ENCODE data around the gene TNS1. TPM values are rescaled to one million over a fixed set of nuclear protein-coding genes. Genes with fewer than 3 reads are reported as not detected.
A peak's percentile ranks its signal among the peaks of the same experiment; 100 is the strongest.

Gene TNS1
- total RNA-seq, 1 experiment from 2014 or later, result not detected

- DNase-seq (ENCODE audit: extremely low read depth, low read depth), result no peak
Measured at GRCh38 chr2:218002143-218002844, 501 bp downstream of the TNS1 start.

DNA sequence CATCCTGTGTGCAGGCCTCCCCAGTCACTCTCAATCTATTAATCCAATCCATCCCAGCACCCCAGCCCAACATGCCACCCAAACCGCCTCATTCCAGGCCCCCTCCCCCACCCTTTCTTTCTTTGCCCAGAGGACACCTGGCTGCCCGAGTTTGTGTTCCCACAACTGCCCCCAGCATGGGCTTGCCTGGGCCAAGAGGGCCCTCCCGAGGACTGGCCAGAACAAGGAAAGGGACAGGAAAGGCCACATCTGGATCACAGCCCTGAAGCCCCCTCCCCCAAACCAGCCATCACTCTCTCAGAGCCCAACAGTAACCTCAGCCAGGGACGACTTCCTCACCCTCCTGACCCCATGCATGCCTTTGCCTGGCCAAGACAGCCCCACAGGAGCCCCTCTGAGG lies 1.2 kb downstream of the TNS1 start:
- DNase-seq (ENCODE audit: extremely low read depth, low read depth), result no peak

DNA sequence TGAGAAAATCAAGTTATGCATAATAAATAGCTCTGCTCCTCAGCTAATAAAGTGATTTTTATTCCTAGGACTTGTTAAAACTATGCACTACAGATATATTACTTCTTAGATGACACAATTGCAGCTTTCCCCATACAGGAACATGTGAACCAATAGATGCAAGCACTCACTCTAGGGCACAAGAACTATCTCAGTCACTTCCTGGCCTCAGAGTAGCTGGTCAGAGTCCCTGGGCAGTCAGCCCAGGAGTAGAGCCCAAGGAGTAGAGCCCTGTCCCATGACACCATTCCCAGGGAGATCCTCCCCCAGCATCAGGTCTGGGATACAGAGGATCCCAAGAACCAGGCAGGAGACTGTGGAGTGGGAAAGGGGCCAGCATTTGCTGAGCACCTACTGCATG lies 2.7 kb downstream of the TNS1 start:
- DNase-seq (ENCODE audit: extremely low read depth, low read depth), result no peak

DNA sequence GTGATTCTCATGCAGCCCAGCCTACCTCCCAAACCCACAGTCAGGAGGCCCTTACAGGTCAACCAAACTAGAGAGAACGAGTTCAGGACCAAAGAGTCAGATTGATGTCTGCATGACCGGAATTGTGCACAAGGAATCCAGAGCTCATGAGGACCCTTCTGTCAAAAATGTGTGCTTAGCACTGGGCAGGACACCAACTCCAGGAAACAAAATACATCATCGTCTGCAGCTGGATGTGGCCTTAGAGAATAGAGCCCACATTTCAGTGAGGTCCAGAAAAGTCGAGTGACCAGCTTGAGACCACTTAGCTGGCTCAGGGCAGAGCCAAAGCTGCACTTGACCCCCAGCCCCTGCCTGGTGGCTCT lies 3.2 kb downstream of the TNS1 start:
- DNase-seq (ENCODE audit: extremely low read depth, low read depth), result no peak

DNA sequence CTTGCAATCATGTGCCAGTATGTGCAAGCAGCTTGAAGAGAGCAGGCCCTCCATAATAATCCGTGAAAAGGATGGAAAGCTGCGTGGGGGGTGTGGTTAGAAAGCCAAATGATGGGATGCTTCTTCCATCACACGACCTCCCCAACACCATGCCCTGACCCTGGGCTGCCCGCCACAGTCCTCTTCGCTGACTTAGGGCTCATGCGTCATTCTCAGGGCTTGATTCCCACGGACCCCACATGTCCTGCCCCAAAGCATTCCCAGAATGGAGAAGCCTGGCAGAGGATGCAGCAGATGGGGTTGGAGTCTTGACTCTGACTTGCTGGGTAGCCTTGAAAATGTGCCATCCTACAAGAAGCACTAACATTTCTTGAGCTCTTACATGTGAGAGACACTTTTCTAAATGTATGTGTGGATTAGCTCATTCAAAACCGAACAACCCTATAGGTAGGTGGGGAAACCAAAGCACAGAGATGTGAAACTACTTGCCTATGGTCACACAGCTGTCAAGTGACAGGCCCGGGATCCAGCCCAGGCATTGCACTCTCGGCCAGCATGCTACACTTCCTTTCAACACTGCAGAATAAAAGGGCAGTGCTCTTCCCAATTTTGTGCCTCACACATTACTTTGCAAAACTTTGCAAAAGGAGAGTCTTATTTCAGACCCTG lies 3.7 kb downstream of the TNS1 start:
- DNase-seq (ENCODE audit: extremely low read depth, low read depth), result no peak

GRCh38 chr2:217997510-217997909 lies 5.3 kb downstream of the TNS1 start:
- DNase-seq (ENCODE audit: extremely low read depth, low read depth), result no peak

DNA sequence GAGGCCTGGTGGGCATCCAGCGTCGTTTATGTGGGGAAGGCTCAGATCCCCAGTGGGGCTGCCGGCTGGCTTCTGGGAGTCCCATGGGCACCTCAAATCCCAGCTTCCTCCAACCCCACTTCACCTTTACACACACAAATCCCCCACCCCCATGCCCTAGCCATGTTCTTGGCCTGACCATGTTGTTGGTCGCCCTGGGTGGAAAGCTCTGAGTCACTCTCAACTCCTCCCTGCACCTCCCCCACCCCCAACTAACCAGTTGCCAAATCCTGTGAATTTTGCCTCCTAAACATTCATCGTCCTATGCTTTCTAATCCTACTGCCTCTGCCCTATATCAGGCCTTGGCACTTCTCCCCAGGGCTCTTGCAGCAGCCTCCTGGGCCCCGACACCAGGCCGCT lies 6.4 kb downstream of the TNS1 start:
- no peak for DNase-seq (ENCODE audit: extremely low read depth, low read depth)

DNA sequence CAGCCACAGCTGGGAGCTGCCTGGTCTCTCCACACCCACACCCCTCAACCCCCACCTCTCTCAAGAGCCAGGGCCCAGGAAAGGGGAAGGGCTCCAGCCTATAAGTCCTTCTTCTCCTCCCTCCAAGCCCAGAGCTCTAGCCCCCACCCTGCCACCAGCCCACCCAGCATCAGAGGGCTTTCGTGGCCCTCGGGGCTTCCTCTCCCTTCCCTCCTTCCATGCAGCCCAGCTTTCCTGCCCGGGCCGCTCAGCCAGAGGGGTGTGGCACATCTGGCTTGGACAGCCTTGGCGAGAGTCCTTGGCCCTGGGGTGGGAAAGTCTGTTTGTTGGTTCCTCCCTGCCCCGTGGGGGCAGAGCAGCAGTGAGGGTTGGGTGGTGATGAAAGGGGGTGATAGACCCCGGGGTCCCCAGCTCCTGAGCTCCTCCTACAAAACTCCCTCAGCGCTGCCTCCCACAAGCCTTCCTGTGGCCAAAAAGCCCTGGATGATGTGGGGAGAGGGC lies 7.0 kb downstream of the TNS1 start:
- no peak for DNase-seq (ENCODE audit: extremely low read depth, low read depth)

DNA sequence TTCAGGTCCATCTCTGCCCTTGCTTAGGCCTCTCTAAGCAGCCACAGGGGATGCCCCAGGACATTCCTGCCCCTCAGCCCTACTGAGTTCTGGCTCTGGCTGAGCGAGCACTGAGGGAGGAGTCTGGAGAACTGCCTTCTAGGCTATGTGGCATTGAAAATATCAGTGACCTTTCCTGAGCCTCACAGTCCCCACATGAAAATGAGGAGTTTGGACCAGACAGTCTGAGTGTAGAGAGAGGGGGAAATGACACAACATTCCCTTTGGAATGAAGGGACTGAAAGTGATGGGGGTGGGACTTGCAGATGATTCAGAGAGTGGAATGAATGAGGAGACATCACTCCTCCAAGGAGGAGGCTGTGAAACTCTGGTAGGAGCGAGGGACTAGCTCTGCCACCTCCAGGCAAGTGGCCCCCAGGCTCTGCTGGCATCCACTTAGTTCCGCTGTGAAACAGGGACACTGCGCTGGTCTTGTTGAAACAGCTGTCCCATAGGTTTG lies 8.0 kb downstream of the TNS1 start:
- DNase-seq (ENCODE audit: extremely low read depth, low read depth), result no peak

- DNase-seq (ENCODE audit: extremely low read depth, low read depth), result peak; percentile 51
Measured at GRCh38 chr2:217993817-217994463, 8.9 kb downstream of the TNS1 start.

GRCh38 chr2:217993138-217993537 lies 9.7 kb downstream of the TNS1 start:
- no peak for DNase-seq (ENCODE audit: extremely low read depth, low read depth)

GRCh38 chr2:217992061-217992460 lies 10.7 kb downstream of the TNS1 start:
- DNase-seq (ENCODE audit: extremely low read depth, low read depth), result no peak

- DNase-seq (ENCODE audit: extremely low read depth, low read depth), result no peak
Measured at GRCh38 chr2:217990791-217991465, 11.9 kb downstream of the TNS1 start.

DNA sequence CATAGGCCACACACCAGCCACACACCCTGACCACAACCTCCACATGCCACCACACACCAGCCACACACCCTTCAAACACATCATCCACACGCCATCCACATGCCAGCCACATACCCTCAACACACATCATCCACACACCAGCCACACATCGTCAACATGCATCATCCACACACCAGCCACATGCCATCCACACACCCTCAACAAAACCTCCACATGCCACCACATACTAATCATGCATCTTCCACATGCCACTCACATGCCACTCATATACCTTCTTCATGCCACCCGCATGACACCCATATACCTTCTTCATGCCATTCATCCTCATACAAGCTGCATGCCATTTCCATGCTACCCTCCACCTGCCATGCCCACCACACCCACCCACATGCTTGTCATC lies 12.4 kb downstream of the TNS1 start:
- DNase-seq (ENCODE audit: extremely low read depth, low read depth), result no peak

DNA sequence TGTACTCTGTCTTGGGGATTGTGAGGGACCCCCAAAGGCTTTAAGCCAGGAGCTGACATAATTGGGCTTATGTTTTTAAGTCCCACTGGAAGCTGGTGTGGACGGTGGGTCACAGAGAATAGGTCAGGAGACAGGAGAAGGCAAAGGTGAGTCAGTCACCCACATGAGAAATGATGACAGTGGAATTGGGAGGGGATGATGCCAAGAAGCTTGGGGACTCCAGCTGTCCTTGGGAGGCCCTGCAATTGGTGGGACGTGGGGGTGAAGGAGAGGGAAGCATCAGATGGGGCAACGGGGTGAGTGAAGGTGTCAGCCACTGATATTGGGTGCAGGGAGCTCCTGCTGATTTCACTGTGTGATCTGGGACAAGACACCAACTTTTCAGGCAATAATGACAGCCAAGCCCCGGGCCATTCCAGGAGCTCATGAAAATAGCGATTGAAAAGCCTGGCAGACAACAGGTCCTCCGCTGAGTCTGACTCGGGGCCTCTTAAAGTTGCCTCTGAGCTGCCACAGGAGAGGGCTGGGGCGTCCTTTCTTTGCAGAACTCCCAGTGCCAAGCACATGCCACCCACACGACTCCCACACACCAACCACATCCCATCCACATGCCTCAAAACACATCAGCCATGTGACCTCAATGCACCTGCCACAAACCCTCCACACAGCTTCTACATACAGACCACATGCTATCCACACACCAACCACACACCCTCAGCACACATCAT lies 13.4 kb downstream of the TNS1 start:
- DNase-seq (ENCODE audit: extremely low read depth, low read depth), result no peak

DNA sequence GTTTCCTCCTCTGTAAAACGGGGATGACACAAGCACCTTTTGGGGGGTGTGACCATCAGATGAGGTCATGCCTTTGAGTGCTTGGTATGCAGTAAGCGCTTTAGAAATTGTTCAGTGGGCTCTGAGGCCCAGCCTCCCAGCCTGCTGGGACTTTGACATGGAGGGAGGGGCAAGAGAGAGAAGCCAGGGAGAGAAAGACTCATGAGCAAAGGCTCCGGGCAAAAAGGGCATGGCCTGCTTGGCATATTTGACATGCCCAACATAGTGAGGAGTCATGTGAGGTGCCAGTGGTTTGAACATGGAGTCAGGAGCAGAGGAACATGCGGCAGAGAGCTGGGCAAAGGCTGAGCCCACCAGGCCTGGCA lies 14.0 kb downstream of the TNS1 start:
- no peak for DNase-seq (ENCODE audit: extremely low read depth, low read depth)

GRCh38 chr2:217988014-217988839 lies 14.6 kb downstream of the TNS1 start:
- peak; percentile 59 for DNase-seq (ENCODE audit: extremely low read depth, low read depth)

- DNase-seq (ENCODE audit: extremely low read depth, low read depth), result no peak
Measured at GRCh38 chr2:217987391-217987790, 15.4 kb downstream of the TNS1 start.

- no peak for DNase-seq (ENCODE audit: extremely low read depth, low read depth)
Measured at GRCh38 chr2:217986256-217986961, 16.4 kb downstream of the TNS1 start.
